A673 (cell line): Measurements from ENCODE around the gene KRT23.

Experiments
- EZH2 ChIP-seq: fragments of 200-600 bp; sonication (generic); IDR thresholded peaks from 2 replicates; pipeline ENCODE4 v1.6.1; 2017; ENCODE audit warnings: borderline replicate concordance, low read depth, mild to moderate bottlenecking, mixed read lengths, antibody characterized with exemption, low read length; ENCODE audit not compliant: poor library complexity, severe bottlenecking
- TF ChIP-seq, protein P1 (sequence below): fragments of 300-800, 200-600 bp; sonication (generic); conservative IDR thresholded peaks from 2 replicates; pipeline ENCODE4 v1.5.1; 2017; ENCODE audit warnings: low read depth, mild to moderate bottlenecking, antibody characterized with exemption, low read length, moderate library complexity, mixed read lengths

DNA sequence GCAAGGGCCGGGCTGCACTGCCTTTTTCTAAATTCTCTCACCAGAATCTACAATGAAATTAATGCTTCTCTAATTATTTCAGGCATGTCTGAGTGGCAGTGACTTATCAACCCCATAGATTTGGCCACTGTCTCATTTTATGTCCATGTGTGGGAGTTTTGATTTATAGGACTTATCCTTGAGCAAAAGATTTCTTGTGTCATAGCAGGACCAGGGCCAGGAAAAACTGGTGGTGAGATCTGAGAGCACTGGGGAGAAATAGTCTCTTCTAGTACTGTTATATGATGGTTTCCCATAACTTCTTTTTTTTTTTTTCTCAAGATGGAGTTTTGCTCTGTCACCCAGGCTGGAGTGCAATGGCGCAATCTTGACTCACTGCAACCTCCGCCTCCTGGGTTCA lies 1.5 kb upstream of the KRT23 start:
- TF ChIP-seq, protein P1, sequence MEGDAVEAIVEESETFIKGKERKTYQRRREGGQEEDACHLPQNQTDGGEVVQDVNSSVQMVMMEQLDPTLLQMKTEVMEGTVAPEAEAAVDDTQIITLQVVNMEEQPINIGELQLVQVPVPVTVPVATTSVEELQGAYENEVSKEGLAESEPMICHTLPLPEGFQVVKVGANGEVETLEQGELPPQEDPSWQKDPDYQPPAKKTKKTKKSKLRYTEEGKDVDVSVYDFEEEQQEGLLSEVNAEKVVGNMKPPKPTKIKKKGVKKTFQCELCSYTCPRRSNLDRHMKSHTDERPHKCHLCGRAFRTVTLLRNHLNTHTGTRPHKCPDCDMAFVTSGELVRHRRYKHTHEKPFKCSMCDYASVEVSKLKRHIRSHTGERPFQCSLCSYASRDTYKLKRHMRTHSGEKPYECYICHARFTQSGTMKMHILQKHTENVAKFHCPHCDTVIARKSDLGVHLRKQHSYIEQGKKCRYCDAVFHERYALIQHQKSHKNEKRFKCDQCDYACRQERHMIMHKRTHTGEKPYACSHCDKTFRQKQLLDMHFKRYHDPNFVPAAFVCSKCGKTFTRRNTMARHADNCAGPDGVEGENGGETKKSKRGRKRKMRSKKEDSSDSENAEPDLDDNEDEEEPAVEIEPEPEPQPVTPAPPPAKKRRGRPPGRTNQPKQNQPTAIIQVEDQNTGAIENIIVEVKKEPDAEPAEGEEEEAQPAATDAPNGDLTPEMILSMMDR = no peak
- no peak for TF ChIP-seq EZH2
